ENCODE measurements around the gene CDH23.

DNA sequence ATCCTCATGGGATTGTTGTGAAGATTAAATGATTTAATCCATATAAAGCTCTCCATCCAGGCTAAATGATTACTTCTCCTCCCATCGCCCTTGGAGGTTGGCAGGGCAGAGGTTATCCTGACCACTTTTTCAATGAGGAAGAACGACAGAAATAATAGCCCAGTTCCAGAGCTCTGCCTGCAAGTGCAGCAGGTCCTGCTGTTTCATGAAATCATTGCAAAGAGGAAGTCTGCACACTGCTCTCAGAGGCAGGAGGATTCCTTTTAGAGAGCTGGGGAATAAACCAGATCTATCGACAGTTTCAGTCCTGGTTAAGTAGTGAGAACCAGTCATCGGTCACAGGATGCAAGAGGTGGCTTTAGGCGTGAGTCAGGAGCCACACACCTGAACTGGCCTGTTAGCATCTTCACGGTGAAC, 25.0 kb upstream of the CDH23 start:
- TF ChIP-seq, protein P1, sequence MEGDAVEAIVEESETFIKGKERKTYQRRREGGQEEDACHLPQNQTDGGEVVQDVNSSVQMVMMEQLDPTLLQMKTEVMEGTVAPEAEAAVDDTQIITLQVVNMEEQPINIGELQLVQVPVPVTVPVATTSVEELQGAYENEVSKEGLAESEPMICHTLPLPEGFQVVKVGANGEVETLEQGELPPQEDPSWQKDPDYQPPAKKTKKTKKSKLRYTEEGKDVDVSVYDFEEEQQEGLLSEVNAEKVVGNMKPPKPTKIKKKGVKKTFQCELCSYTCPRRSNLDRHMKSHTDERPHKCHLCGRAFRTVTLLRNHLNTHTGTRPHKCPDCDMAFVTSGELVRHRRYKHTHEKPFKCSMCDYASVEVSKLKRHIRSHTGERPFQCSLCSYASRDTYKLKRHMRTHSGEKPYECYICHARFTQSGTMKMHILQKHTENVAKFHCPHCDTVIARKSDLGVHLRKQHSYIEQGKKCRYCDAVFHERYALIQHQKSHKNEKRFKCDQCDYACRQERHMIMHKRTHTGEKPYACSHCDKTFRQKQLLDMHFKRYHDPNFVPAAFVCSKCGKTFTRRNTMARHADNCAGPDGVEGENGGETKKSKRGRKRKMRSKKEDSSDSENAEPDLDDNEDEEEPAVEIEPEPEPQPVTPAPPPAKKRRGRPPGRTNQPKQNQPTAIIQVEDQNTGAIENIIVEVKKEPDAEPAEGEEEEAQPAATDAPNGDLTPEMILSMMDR (IDR thresholded peaks at IDR 0.05): no peak
- no peak for TF ChIP-seq POLR2A (IDR thresholded peaks at IDR 0.05)
- no peak for TF ChIP-seq EP300 (IDR thresholded peaks at IDR 0.05)
